Suprapubic skin (tissue), 4 donors: ENCODE results near the gene FAM193A. TPM values are rescaled to one million over a fixed set of nuclear protein-coding genes. Genes with fewer than 3 reads are reported as not detected.

ENCODE experiments used
- DNase-seq, 2 donors: peaks; one replicate each; pipeline ENCODE4 v3.0.0-alpha.2; 2019; ENCODE audit warnings: low spot score in 2 of 2
- H3K27ac ChIP-seq: fragments of 200-600 bp; sonication (generic); one replicate; pipeline ENCODE4 v1.5.1; 2019
- H3K27me3 ChIP-seq: fragments of 200-600 bp; sonication (generic); one replicate; pipeline ENCODE4 v1.5.1; 2019
- H3K36me3 ChIP-seq: fragments of 200-600 bp; sonication (generic); one replicate; pipeline ENCODE4 v1.5.1; 2019
- H3K4me1 ChIP-seq: fragments of 200-600 bp; sonication (generic); one replicate; pipeline ENCODE4 v1.5.1; 2019
- H3K4me3 ChIP-seq: fragments of 200-600 bp; sonication (generic); one replicate; pipeline ENCODE4 v1.5.1; 2019; ENCODE audit warnings: mild to moderate bottlenecking
- H3K9me3 ChIP-seq: fragments of 200-600 bp; sonication (generic); one replicate; pipeline ENCODE4 v1.5.1; 2019
- EP300 ChIP-seq: sonication (generic); formaldehyde crosslinking; IDR thresholded peaks from one replicate; pipeline ENCODE4 v1.6.1; 2017; ENCODE audit warnings: antibody characterized with exemption
- POLR2A ChIP-seq, 2 donors: fragments of 450-650 bp; IDR thresholded peaks; one replicate each; pipeline ENCODE4 v1.6.1; 2017; ENCODE audit warnings: antibody characterized with exemption in 2 of 2, mild to moderate bottlenecking in 2 of 2, moderate library complexity in 2 of 2
- POLR2AphosphoS5 ChIP-seq, 3 donors: sonication (generic); formaldehyde crosslinking; IDR thresholded peaks; one replicate each; pipeline ENCODE4 v1.6.1; 2017; ENCODE audit warnings: antibody characterized with exemption in 3 of 3
- WGBS: methylation state at CpG from one replicate; pipeline ENCODE4 v1.1.5; 2018; 5-methylcytosine and 5-hydroxymethylcytosine counted together
- total RNA-seq, 4 donors: library from RNA; depleted of rRNA; stranded (reverse); fragments of >200 nt; gene quantifications; one replicate each; pipeline ENCODE4 v1.1.0, GENCODE V29; 2016
- TF ChIP-seq, protein P1 (sequence below), 2 donors: fragments of 200-600 bp in 1 of 2; fragments of 450-650 bp in 1 of 2; sonication (generic) in 1 of 2; IDR thresholded peaks; one replicate each; pipeline ENCODE4 v1.5.1; 2016 to 2019; ENCODE audit warnings: antibody characterized with exemption in 2 of 2, mild to moderate bottlenecking in 1 of 2, moderate library complexity in 1 of 2

FAM193A gene
- total RNA-seq, 4 donors from 2014 or later = 23.6 to 45.0 (median 29.3) TPM

DNA sequence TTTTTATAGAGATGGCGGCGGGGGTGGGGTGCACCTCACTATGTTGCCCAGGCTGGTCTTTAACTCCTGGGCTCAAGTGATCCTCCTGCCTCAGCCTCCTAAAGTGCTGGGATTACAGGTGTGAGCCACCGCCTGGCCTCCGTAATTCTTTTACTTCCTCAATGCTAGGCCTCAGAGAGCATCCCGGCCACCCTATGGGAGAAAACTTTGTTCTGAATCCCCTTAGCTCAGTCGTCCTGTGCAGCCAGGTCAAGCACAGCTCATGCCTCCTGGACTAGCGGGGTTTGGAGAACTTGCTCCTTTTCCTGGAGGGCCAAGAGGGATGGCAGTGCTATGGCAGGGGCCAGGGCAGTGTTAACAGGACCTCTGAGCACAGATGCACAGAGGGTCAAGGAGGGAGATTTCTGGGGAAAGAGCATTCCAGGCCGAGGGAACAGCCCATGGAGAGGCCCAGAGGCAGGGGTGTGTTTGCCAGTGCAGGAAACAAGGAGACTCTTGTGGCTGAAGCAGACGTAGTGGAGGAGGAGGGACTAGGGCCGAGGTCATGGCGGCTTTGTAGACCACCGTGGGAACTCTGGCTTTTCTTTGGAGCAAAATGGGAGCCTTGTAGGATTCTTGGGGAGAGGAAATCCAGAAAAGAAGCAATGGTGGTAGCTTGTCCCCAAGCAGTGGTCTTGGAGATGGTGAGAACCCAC lies 229.5 kb downstream of the FAM193A start:
- Histone ChIP-seq H3K4me1 (peaks cover 11% of the 10 kb centered on the region), H3K27me3 (no peaks in the 10 kb centered on the region), H3K27ac (no peak overlapping the region), H3K9me3 (no peaks in the 10 kb centered on the region), H3K4me3 (no peak overlapping the region), H3K36me3 (no peaks in the 10 kb centered on the region)
- 87% methylated on average over 11 of the region's 12 CpGs for WGBS
- TF ChIP-seq POLR2AphosphoS5 (IDR thresholded peaks at IDR 0.05) (no peak), EP300 (no peak), POLR2A (IDR thresholded peaks at IDR 0.05) (no peak)
- TF ChIP-seq, protein P1, sequence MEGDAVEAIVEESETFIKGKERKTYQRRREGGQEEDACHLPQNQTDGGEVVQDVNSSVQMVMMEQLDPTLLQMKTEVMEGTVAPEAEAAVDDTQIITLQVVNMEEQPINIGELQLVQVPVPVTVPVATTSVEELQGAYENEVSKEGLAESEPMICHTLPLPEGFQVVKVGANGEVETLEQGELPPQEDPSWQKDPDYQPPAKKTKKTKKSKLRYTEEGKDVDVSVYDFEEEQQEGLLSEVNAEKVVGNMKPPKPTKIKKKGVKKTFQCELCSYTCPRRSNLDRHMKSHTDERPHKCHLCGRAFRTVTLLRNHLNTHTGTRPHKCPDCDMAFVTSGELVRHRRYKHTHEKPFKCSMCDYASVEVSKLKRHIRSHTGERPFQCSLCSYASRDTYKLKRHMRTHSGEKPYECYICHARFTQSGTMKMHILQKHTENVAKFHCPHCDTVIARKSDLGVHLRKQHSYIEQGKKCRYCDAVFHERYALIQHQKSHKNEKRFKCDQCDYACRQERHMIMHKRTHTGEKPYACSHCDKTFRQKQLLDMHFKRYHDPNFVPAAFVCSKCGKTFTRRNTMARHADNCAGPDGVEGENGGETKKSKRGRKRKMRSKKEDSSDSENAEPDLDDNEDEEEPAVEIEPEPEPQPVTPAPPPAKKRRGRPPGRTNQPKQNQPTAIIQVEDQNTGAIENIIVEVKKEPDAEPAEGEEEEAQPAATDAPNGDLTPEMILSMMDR (IDR thresholded peaks at IDR 0.05) = no peak
- DNase-seq = no peak

DNA sequence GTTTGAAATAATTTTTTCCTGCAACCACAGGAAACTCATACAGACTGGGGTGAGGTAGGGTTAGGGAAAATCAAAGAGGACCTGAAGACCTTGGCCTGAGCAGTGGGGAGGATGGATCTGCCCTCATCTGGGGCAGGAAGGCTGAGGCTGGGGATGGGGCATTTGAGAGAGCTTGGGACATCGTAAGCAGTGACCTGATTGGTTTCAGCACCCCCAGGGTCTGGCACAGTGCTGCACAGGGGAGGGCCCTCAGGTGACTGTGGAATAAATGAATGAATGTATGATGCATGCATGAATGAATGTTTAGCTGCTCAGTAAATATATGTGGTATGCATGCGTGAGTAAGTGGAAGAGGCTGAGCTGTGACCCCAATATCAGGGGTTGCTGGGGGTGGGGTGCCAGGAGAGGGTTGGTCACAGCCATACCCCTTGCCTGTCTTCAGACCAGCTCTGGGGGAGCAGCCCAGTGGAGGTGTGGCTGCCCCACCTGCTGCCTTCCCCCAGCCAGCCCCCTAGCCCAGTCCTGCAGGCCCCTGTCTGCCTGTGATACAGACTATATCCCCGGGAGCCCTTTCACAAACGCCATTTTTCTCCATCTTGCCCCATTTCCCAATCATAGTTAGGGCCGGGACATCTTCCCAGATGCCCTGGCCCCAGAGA lies 230.7 kb downstream of the FAM193A start:
- Histone ChIP-seq H3K4me1 (peaks cover 16% of the 10 kb centered on the region), H3K4me3 (no peak overlapping the region), H3K9me3 (no peaks in the 10 kb centered on the region), H3K27me3 (no peaks in the 10 kb centered on the region), H3K36me3 (no peaks in the 10 kb centered on the region), H3K27ac (no peak overlapping the region)
- TF ChIP-seq POLR2AphosphoS5 (IDR thresholded peaks at IDR 0.05) = no peak
- TF ChIP-seq, protein P1 (IDR thresholded peaks at IDR 0.05) = no peak
- no peak for TF ChIP-seq EP300
- no peak for TF ChIP-seq POLR2A (IDR thresholded peaks at IDR 0.05)
- 92% methylated on average over 5 of the region's 5 CpGs for WGBS
- no peak for DNase-seq

DNA sequence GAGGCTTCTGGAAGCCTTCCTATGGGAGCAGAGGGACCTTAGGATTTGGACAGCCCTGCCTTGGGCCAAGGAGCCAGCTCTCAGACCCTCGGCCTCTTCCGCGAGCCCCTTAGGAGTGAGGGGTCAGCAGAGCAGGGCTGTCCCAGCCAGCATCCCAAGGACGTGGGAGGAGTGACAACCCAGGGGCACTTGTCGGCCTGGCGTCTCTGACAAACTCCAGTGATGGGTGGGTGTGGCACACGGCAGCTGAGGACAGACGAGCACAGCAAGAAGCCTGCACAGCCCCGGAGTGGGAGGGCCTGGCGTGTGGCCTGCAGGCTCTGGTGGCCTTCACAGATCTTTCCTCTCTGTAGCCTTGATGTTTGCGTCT lies 231.2 kb downstream of the FAM193A start:
- 68% methylated on average over 10 of the region's 11 CpGs for WGBS
- Histone ChIP-seq H3K27me3 (no peaks in the 10 kb centered on the region), H3K27ac (no peak overlapping the region), H3K4me3 (no peak overlapping the region), H3K9me3 (no peaks in the 10 kb centered on the region), H3K4me1 (peaks cover 16% of the 10 kb centered on the region), H3K36me3 (no peaks in the 10 kb centered on the region)
- DNase-seq = no peak
- no peak for TF ChIP-seq EP300
- TF ChIP-seq POLR2AphosphoS5 (IDR thresholded peaks at IDR 0.05) = no peak
- TF ChIP-seq, protein P1 (IDR thresholded peaks at IDR 0.05) = no peak
- no peak for TF ChIP-seq POLR2A (IDR thresholded peaks at IDR 0.05)

DNA sequence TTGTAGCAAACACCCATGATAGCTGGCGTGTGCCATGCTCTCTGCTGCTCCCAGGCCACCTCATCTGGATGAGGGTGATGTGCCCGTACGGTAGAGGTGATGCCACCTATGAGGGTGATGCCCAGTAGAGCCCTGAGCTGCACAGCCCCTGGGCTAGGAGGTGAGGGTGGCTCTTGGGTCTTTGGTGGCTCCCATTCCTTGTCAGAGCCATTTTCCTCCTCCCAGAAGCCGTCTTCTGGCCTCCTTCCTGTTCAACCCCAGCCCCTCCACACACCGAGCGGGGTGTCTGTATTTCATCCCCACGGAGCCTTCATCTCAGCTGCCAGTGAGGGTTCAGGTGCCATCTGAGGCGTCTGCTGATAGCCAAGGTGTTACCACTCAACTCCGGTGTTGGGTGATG lies 231.7 kb downstream of the FAM193A start:
- H3K4me3 ChIP-seq = no peak overlapping the region
- H3K9me3 ChIP-seq = no peaks in the 10 kb centered on the region
- H3K36me3 ChIP-seq = no peaks in the 10 kb centered on the region
- H3K4me1 ChIP-seq = peaks cover 16% of the 10 kb centered on the region
- TF ChIP-seq POLR2A (IDR thresholded peaks at IDR 0.05) = no peak
- no peak for TF ChIP-seq EP300
- TF ChIP-seq, protein P1 (IDR thresholded peaks at IDR 0.05) = no peak
- TF ChIP-seq POLR2AphosphoS5 (IDR thresholded peaks at IDR 0.05) = no peak
- H3K27me3 ChIP-seq = no peaks in the 10 kb centered on the region
- no peak for DNase-seq
- WGBS = 87% methylated on average over 9 of the region's 9 CpGs
- no peak overlapping the region for H3K27ac ChIP-seq

DNA sequence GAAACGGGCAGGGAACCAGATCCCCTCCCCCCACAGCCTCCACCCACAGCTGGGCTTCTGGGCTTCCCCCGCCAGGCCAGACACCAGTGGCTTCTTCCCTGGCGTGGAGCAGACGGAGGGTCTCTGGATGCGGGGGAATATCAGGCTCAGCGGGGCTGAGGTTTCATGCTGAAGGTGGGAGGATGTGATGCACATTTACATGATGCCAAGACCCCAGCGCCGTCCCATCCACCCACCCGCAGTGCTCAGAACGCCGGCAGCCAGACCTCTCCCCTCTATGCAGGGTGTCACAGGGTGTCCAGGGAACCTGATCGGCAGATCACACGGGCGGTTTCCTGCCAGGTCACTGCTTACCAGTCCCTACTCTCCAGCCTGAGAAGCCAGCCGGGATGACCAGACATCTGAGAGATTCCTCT lies 232.5 kb downstream of the FAM193A start:
- 75% methylated on average over 11 of the region's 15 CpGs for WGBS
- Histone ChIP-seq H3K4me1 (peaks cover 9% of the 10 kb centered on the region), H3K27me3 (no peaks in the 10 kb centered on the region), H3K9me3 (no peaks in the 10 kb centered on the region), H3K36me3 (no peaks in the 10 kb centered on the region), H3K4me3 (no peak overlapping the region), H3K27ac (no peak overlapping the region)
- DNase-seq = no peak
- TF ChIP-seq EP300 = no peak
- TF ChIP-seq, protein P1 (IDR thresholded peaks at IDR 0.05) = no peak
- no peak for TF ChIP-seq POLR2A (IDR thresholded peaks at IDR 0.05)
- no peak for TF ChIP-seq POLR2AphosphoS5 (IDR thresholded peaks at IDR 0.05)
